GM21717 (cell line): Measurements from ENCODE around the gene ARHGAP19.

Experiments
- ATAC-seq: cut with Tn5 transposase; IDR thresholded peaks from one replicate; pipeline ENCODE4 v1.9.1; 2021; ENCODE audit warnings: mild to moderate bottlenecking, moderate library complexity; ENCODE audit not compliant: unreplicated experiment

ARHGAP19 gene

GRCh38 chr10:97196223-97197029, 96.0 kb downstream of the ARHGAP19 start:
- ATAC-seq: peak; percentile 51

GRCh38 chr10:97195706-97196222, 96.7 kb downstream of the ARHGAP19 start:
- no peak for ATAC-seq

DNA sequence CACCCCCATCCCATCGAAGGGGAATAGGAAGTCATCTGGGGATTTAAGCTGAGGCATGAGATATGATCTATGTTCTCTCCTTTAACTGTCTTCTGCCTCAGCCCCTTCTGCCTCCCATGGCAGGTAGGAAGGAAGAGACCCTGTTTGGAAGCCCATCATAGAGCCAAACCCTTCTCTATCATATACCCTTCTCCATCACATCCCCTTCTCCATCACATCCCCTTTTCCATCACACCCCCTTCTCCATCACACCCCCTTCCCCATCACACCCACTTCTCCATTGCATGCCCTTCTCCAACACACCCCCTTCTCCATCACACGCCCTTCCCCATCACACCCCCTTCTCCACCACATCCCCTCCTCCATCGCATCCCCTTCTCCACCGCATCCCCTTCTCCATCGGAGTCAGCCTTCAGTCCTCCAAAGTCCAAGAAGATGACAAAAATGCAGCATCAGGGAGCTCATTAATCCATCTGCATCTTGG, 99.4 kb downstream of the ARHGAP19 start:
- ATAC-seq: no peak

GRCh38 chr10:97190450-97190849, 102.0 kb downstream of the ARHGAP19 start:
- ATAC-seq: no peak

- no peak for ATAC-seq
Observed at GRCh38 chr10:97188261-97188711, 104.2 kb downstream of the ARHGAP19 start.

- ATAC-seq: no peak
Observed at GRCh38 chr10:97186911-97187310, 105.5 kb downstream of the ARHGAP19 start.

- ATAC-seq: no peak
Observed at GRCh38 chr10:97185326-97186058, 106.9 kb downstream of the ARHGAP19 start, which contains the start of gene SLIT1. SLIT1 (minus strand) TSS chr10:97185959; CDS start chr10:97185674, 285 bp downstream.

DNA sequence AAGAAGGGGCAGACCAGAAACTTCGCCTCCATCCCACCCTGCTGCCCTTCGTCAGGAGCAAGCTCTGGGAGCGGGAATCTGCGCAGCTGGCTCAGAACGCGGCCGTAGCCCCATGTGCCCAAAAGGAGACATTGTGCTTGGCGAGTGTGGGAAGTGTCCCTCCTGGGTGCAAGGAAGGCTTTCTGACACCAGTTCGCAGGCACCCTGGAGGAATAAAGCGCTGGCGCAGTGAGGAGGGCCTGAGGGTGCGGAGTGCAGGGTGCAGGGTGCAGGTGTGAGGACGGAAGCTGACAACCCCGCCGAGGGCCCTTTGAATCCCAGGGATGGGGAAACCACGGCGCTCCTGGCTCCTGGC, 107.5 kb downstream of the ARHGAP19 start:
- no peak for ATAC-seq

DNA sequence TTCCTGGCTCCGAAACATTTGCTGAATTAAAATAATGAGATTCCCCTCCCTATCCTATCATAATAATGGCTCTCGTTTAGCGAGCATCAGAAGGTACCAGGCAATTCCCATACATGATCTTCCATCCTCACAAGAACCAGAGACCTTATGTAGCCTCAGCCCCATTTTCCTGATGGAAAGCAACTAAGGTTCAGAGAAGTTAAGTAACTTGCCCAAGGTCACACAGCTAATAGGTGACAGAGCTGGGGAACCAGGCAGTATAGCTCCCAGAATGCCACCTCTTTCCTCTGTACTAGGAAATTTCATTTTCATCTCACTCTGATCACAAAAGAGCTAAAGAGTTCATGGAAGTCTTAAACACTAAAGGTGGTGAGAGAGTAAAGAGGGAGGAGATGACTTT, 109.1 kb downstream of the ARHGAP19 start:
- no peak for ATAC-seq

DNA sequence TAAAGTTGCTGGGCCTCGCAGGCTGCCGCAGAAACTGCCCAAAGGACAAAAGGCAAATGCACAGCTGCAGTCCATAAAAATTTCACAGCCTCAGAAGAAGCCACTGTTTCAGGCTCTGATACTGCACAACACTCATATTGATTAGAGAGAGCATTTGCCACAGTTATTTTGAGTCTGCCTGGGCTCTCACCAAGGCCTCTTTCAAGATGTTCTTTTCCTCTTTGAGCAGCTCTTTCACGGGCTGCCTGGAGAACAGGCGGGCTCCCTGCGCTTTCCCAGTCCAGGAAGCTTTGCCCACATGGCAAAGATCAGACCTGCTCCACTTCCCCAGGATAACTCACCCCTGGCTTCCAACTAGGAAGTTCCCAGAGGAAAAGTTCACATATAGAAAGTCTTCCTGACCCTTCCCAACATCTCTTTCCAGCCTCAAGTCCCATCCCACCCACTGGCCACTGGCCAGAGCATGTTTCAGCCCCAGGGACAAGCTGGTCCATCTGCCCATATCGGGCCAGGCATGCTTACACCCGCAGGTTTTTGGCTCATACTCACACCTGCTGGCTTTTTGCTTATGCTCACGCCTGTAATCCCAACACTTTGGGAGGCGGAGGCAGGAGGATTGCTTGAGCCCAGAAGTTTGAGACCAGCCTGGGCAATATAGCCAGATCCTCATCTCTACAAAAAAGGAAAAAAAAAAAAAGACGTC, 110.0 kb downstream of the ARHGAP19 start:
- no peak for ATAC-seq

- no peak for ATAC-seq
Observed at GRCh38 chr10:97180986-97181385, 111.5 kb downstream of the ARHGAP19 start.

- no peak for ATAC-seq
Observed at GRCh38 chr10:97180363-97180755, 112.1 kb downstream of the ARHGAP19 start.

- ATAC-seq: no peak
Observed at GRCh38 chr10:97179731-97180362, 112.6 kb downstream of the ARHGAP19 start.

- ATAC-seq: no peak
Observed at GRCh38 chr10:97179311-97179710, 113.1 kb downstream of the ARHGAP19 start.

DNA sequence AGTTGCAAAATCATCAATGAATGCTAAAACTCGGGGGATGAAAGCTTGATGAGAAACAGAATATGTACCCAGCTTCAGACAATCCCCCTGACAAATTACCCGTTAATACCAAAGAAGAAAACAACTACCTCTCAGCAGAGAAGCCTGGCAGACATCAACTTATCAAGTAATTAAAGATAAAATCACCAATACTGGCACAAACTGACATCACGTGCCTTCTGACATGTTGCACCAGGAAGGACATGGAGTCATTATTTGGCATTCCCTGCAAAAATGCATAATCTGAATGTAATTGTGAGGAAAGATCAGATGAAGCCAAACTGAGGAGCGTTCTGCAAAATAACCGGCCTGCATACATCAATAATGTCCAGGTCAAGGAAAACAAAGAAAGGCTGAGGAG, 114.4 kb downstream of the ARHGAP19 start:
- ATAC-seq: no peak

GRCh38 chr10:97176226-97176625, 116.2 kb downstream of the ARHGAP19 start:
- ATAC-seq: no peak

GRCh38 chr10:97175586-97175985, 116.9 kb downstream of the ARHGAP19 start:
- ATAC-seq: no peak

GRCh38 chr10:97174941-97175340, 117.5 kb downstream of the ARHGAP19 start:
- no peak for ATAC-seq

DNA sequence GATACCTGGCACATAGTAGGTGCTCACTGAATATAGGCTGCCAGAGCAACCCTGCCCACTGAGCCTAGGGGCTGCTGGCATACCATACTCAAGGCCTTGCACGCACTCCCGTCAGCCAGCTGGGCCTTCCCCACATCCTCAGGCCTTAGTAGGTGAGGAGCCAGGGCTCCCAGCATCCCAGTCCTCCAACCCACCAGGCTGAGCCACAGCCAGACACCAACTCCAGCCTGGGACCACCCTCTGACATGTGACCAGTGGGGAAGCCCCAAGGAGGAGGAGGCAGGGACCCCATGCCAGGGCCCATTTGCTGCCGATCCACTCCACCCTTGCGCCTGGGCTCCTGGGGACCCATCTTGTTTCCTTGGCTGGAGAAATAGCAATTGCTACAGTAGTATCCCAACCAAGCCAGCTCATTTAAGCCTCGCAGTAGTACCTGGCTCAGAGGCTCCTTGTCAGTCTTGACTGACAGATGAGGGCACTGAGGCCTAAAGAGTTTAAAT, 118.1 kb downstream of the ARHGAP19 start:
- ATAC-seq: no peak

DNA sequence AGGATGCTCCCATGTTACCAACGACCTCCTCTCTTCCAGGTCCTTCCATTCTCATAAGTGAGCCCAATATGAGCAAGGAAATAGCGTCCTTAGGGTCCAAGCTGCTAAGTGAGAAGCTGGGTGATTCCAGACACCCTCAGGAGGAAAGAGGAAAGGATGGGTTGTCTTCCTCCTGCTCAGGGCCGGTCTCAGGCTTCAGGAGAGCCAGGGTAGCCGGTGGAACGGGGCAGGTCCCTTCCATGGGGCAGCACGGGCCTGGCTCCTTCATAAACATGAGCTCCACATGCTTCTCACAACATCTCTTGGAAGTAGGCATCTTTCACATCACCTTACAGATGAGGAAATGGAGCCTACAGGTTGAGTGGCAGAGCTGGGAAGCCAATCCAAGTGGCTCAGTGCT, 119.4 kb downstream of the ARHGAP19 start:
- no peak for ATAC-seq
